Heart left ventricle (tissue), 13 donors: ENCODE measurements around the gene FSTL4.

Experiments used
- POLR2A ChIP-seq, 2 donors: fragments of 450-650 bp; IDR thresholded peaks; one replicate each; pipeline ENCODE4 v1.6.1; 2017; ENCODE audit warnings: antibody characterized with exemption in 2 of 2, mild to moderate bottlenecking in 2 of 2, moderate library complexity in 2 of 2
- TF ChIP-seq, protein P1 (sequence below), 12 donors: fragments of 200-600 bp; sonication (generic) in 4 of 12; IDR thresholded peaks; one replicate each; pipeline versions ENCODE4 v1.5.0 to v1.8.0; 2018 to 2022; ENCODE audit warnings: antibody characterized with exemption in 12 of 12, mild to moderate bottlenecking in 5 of 12
- donor health status: ischemic (EF 13 %, LVEDD 7.1; RV severe dilation, severe dysfunction).
- donor health status: DM: no; HTN: yes; CAD: no.
- donor health status: DM: no; HTN: no; CAD: no.
- donor health status: ischemic (EF 25% LVEDD 6.9; RV normal size, moderate dysfunction).
- donor health status: ischemic (EF 25% LVEDD 5.7; RV mildly dilated, moderate dysfunction).
- donor health status: ischemic (EF 35%, LVEDD 5.7; RV mildly dilated, moderate dysfunction).
- donor health status: nonischemic (EF 11% LVEDD 7.7; RV severe dilation, severe dysfunction).
- donor health status: DM: yes; HTN: yes; CAD: no.
- donor health status: PGD.
- donor health status: ischemic (EF 29% LVEDD 5.4; RV normal size, mild dysfunction).
- donor health status: nonischemic (EF 23%, LVEDD 6.1; RV moderate dilation, normal function).

DNA sequence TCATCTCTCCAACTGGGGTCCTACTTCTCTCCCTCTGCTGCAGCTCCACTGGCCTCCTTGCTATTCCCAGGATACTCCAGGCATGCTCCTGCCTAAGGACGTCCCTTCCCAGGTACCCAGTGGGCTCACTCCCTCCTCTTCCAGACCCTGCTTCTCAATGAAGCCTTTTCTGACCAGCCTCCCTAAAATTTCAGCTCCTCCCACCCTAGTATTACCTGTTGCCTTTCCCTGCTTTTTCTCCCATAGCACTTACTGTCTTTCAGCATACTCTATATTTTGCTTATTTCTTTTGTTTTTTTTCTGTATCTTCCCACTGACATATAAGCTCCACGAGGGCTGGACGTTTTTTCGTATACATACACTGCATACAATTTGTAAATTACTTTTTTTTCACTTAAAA is 26.1 kb upstream of the FSTL4 start:
- TF ChIP-seq, protein P1, sequence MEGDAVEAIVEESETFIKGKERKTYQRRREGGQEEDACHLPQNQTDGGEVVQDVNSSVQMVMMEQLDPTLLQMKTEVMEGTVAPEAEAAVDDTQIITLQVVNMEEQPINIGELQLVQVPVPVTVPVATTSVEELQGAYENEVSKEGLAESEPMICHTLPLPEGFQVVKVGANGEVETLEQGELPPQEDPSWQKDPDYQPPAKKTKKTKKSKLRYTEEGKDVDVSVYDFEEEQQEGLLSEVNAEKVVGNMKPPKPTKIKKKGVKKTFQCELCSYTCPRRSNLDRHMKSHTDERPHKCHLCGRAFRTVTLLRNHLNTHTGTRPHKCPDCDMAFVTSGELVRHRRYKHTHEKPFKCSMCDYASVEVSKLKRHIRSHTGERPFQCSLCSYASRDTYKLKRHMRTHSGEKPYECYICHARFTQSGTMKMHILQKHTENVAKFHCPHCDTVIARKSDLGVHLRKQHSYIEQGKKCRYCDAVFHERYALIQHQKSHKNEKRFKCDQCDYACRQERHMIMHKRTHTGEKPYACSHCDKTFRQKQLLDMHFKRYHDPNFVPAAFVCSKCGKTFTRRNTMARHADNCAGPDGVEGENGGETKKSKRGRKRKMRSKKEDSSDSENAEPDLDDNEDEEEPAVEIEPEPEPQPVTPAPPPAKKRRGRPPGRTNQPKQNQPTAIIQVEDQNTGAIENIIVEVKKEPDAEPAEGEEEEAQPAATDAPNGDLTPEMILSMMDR (IDR thresholded peaks at IDR 0.05): no peak
- no peak for TF ChIP-seq POLR2A (IDR thresholded peaks at IDR 0.05)
